H1 (cell line): ENCODE data around the gene WNK2. TPM values are rescaled to one million over a fixed set of nuclear protein-coding genes. Genes with fewer than 3 reads are reported as not detected.
"Not testable (repeated sequence)": the region's sequence is repeated elsewhere in the genome, so short reads cannot be mapped to it uniquely, and the experiment has no call there.

Source experiments
- CTCF ChIA-PET: fragments of 300-600 bp; sonication (Branson Sonifier 250); formaldehyde crosslinking; loops from one replicate; lab custom pipeline; 2021; ENCODE audit not compliant: partially characterized antibody; lab: Charles Lee
- POLR2A ChIA-PET: fragments of 300-600 bp; sonication (Branson Sonifier 250); formaldehyde crosslinking; loops from one replicate; lab custom pipeline; 2021; ENCODE audit warnings: inconsistent platforms; ENCODE audit not compliant: partially characterized antibody; lab: Charles Lee
- DNase-seq, 2 experiments: peaks; one replicate each; pipeline versions ENCODE4 v3.0.0 to v3.0.0-alpha.2; 2010 to 2022; ENCODE audit warnings: low spot score in 2 of 2, low read depth in 1 of 2, mixed read lengths in 1 of 2
- FAIRE-seq: peaks from 2 replicates; lab custom pipeline; 2011; peaks lifted over from hg19 to GRCh38; lab: Jason Lieb, UNC
- H2AFZ ChIP-seq: 2 replicates; pipeline ENCODE4 v1.8.1; 2012; ENCODE audit warnings: low read length, inconsistent platforms
- H2AK5ac ChIP-seq: 2 replicates; pipeline ENCODE4 v1.6.1; 2013; ENCODE audit warnings: low read depth, low read length
- H2BK120ac ChIP-seq: replicated peaks from 2 replicates; pipeline ENCODE3; 2013; ENCODE audit warnings: low read depth, low read length, inconsistent platforms
- H2BK12ac ChIP-seq: 2 replicates; pipeline ENCODE4 v1.6.1; 2013; ENCODE audit warnings: low read depth, low read length
- H2BK15ac ChIP-seq: 2 replicates; pipeline ENCODE4 v1.6.1; 2013; ENCODE audit warnings: low read length
- H2BK20ac ChIP-seq: 2 replicates; pipeline ENCODE4 v1.6.1; 2013; ENCODE audit warnings: low read length
- H2BK5ac ChIP-seq: 2 replicates; pipeline ENCODE4 v1.6.1; 2013; ENCODE audit warnings: low read depth, low read length
- H3K14ac ChIP-seq: 2 replicates; pipeline ENCODE4 v1.6.1; 2013; ENCODE audit warnings: inconsistent platforms; ENCODE audit not compliant: insufficient read length
- H3K18ac ChIP-seq: 2 replicates; pipeline ENCODE4 v1.6.1; 2013; ENCODE audit warnings: low read length; ENCODE audit errors: extremely low read depth
- H3K23ac ChIP-seq: 2 replicates; pipeline ENCODE4 v1.6.1; 2013; ENCODE audit warnings: inconsistent platforms; ENCODE audit not compliant: insufficient read length
- H3K23me2 ChIP-seq: 2 replicates; pipeline ENCODE4 v1.6.1; 2013; ENCODE audit warnings: low read depth, low read length
- H3K27ac ChIP-seq: 2 replicates; pipeline ENCODE4 v1.6.1; 2011; ENCODE audit warnings: low read depth, low read length, inconsistent platforms
- H3K27me3 ChIP-seq, 4 experiments: replicated peaks in 1 of 4; 1 replicate in 1 of 4; 2 replicates in 3 of 4; pipeline versions ENCODE4 v1.6.1 to v1.8.1; 2011 to 2013; ENCODE audit warnings: low read length in 3 of 4, mild to moderate bottlenecking in 3 of 4, inconsistent platforms in 2 of 4, mixed read lengths in 2 of 4, moderate library complexity in 1 of 4; ENCODE audit not compliant: control insufficient read depth in 3 of 4, insufficient read depth in 3 of 4; ENCODE audit errors: extremely low read depth in 1 of 4
- H3K36me3 ChIP-seq, 4 experiments: 2 replicates each; pipeline versions ENCODE4 v1.6.1 to v1.8.1; 2011 to 2013; ENCODE audit warnings: mild to moderate bottlenecking in 4 of 4, low read length in 3 of 4, moderate library complexity in 2 of 4, control low read depth in 1 of 4, inconsistent platforms in 1 of 4; ENCODE audit not compliant: insufficient read depth in 4 of 4, control insufficient read depth in 2 of 4
- H3K4ac ChIP-seq: replicated peaks from 2 replicates; pipeline ENCODE3; 2013; ENCODE audit warnings: low read length, low read depth, mixed read lengths, inconsistent platforms; ENCODE audit not compliant: insufficient read length
- H3K4me1 ChIP-seq, 4 experiments: replicated peaks in 1 of 4; 1 replicate in 1 of 4; 2 replicates in 3 of 4; pipeline versions ENCODE4 v1.6.1 to v1.8.1; 2011 to 2013; ENCODE audit warnings: low read length in 3 of 4, inconsistent platforms in 2 of 4, mixed read lengths in 1 of 4; ENCODE audit not compliant: insufficient read depth in 4 of 4, control insufficient read depth in 3 of 4
- H3K4me2 ChIP-seq, 2 experiments: 2 replicates each; pipeline versions ENCODE4 v1.6.1 to v1.8.1; 2011 to 2013; ENCODE audit warnings: low read depth in 2 of 2, low read length in 2 of 2, control low read depth in 1 of 2, inconsistent platforms in 1 of 2, mild to moderate bottlenecking in 1 of 2; ENCODE audit not compliant: insufficient read depth in 1 of 2
- H3K4me3 ChIP-seq, 4 experiments: fragments of 200-600, 300-600 bp in 1 of 4; sonication (generic), shearing (Covaris generic), sonication (Bioruptor Twin) in 1 of 4; 2 replicates each; pipeline versions ENCODE4 v1.5.1 to v1.8.1; 2011 to 2016; ENCODE audit warnings: low read length in 4 of 4, low read depth in 3 of 4, control low read depth in 2 of 4, inconsistent platforms in 2 of 4, mild to moderate bottlenecking in 2 of 4, mixed read lengths in 1 of 4, moderate library complexity in 1 of 4; ENCODE audit not compliant: insufficient read depth in 2 of 4; ENCODE audit errors: extremely low read depth in 1 of 4
- H3K56ac ChIP-seq: replicated peaks from 2 replicates; pipeline ENCODE3; 2013; ENCODE audit warnings: low read depth, mild to moderate bottlenecking, mixed read lengths, low read length, inconsistent platforms; ENCODE audit not compliant: insufficient read length
- H3K79me1 ChIP-seq: 2 replicates; pipeline ENCODE4 v1.6.1; 2013; ENCODE audit warnings: low read depth, low read length, control low read depth
- H3K79me2 ChIP-seq, 2 experiments: 2 replicates each; pipeline versions ENCODE4 v1.6.1 to v1.8.1; 2012 to 2013; ENCODE audit warnings: low read length in 2 of 2, mild to moderate bottlenecking in 2 of 2, inconsistent platforms in 1 of 2; ENCODE audit not compliant: insufficient read depth in 2 of 2, control insufficient read depth in 1 of 2
- H3K9ac ChIP-seq, 4 experiments: replicated peaks in 1 of 4; 1 replicate in 1 of 4; 2 replicates in 3 of 4; pipeline versions ENCODE4 v1.6.1 to v1.8.1; 2011 to 2013; ENCODE audit warnings: low read depth in 3 of 4, low read length in 3 of 4, control low read depth in 2 of 4, mild to moderate bottlenecking in 2 of 4, moderate library complexity in 2 of 4, inconsistent platforms in 1 of 4; ENCODE audit errors: extremely low read depth in 1 of 4
- H3K9me3 ChIP-seq, 2 experiments: 2 replicates each; pipeline versions ENCODE4 v1.6.1 to v1.8.1; 2012 to 2013; ENCODE audit warnings: mild to moderate bottlenecking in 2 of 2, moderate library complexity in 2 of 2, control low read depth in 1 of 2, inconsistent platforms in 1 of 2, low read depth in 1 of 2, low read length in 1 of 2, mixed read lengths in 1 of 2; ENCODE audit not compliant: insufficient read depth in 2 of 2
- H4K20me1 ChIP-seq, 2 experiments: replicated peaks in 1 of 2; 2 replicates each; pipeline versions ENCODE3 to v1.8.1; 2011 to 2013; ENCODE audit warnings: inconsistent platforms in 2 of 2, low read length in 2 of 2, mild to moderate bottlenecking in 1 of 2; ENCODE audit not compliant: insufficient read depth in 2 of 2, control insufficient read depth in 1 of 2
- H4K5ac ChIP-seq: 2 replicates; pipeline ENCODE4 v1.6.1; 2013; ENCODE audit warnings: low read length, low read depth, mixed read lengths, inconsistent platforms; ENCODE audit not compliant: insufficient read length
- H4K8ac ChIP-seq: 2 replicates; pipeline ENCODE4 v1.8.0; 2013; ENCODE audit warnings: mild to moderate bottlenecking, moderate library complexity, low read length, inconsistent platforms; ENCODE audit not compliant: insufficient read depth; ENCODE audit errors: extremely low read depth
- H4K91ac ChIP-seq: replicated peaks from 2 replicates; pipeline ENCODE3; 2013; ENCODE audit warnings: low read length, mixed read lengths, inconsistent platforms; ENCODE audit not compliant: insufficient read length
- WGBS, 2 experiments: shearing (Covaris generic) in 1 of 2; methylation state at CpG; one replicate each; pipeline versions ENCODE4 v1.1.6 to v1.1.7; 2013 to 2015; ENCODE audit warnings: low lambda C conversion rate in 2 of 2, mixed read lengths in 2 of 2, inconsistent platforms in 1 of 2, low coverage in 1 of 2, missing lambda C conversion rate in 1 of 2; ENCODE audit not compliant: insufficient replicate concordance in 2 of 2, insufficient coverage in 1 of 2, insufficient read length in 1 of 2; ENCODE audit errors: extremely low coverage in 1 of 2, missing lambda C conversion rate in 1 of 2; 5-methylcytosine and 5-hydroxymethylcytosine counted together
- polyA plus RNA-seq, 7 experiments: library from polyadenylated mRNA; depleted of rRNA in 3 of 7; stranded (reverse) in 5 of 7; unstranded in 2 of 7; fragments of >200 nt in 5 of 7; fragments of 200-250 nt in 2 of 7; gene quantifications; 1 replicate in 5 of 7; 2 replicates in 1 of 7; 4 replicates in 1 of 7; pipeline versions ENCODE4 v1.2.1 to v1.2.3, GENCODE V29; 2011 to 2013; ENCODE audit warnings: missing spikeins in 2 of 7, mixed read lengths in 2 of 7
- total RNA-seq: library from RNA; stranded (reverse); fragmentation: NEBNext Ultra II Directional; extraction: Animal tissue kit (Norgen Biotek cat#: 25700); gene quantifications from 2 replicates; pipeline ENCODE4 v1.2.1, GENCODE V29; 2021

Gene WNK2
- total and polyA plus RNA-seq, 2 of the 8 experiments (the other 6 are each of a cell fraction or from before 2014, with no cell fraction given) = 12.0 to 87.2 TPM

DNA sequence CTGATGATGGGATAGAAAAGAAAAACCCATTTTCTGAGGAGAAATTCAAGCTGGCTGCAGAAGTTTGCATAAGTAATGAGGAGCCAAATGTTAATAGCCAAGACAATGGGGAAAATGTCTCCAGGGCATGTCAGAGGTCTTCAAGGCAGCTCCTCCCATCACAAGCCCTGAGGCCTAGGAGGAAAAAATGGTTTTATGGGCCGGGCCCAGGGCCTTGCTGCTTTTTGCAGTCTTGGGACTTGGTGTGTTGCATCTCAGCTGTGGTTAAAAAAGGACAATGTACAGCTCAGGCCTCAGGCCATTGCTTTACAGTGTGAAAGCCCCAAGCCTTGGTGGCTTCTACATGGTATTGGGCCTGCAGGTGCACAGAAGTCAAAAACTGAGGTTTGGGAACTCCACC is 154.3 kb downstream of the WNK2 start:
- H3K27me3 ChIP-seq, FAIRE-seq: not testable (repeated sequence)
- whole genome bisulfite sequencing, 2 experiments = 92% methylated on average over 1 of the region's 1 CpG; no CpG with 5 or more reads in 1 of the 2 experiments

More for the DNA sequence above, 154.3 kb downstream of the WNK2 start:
- H4K5ac ChIP-seq, H2AK5ac ChIP-seq, H4K91ac ChIP-seq, H3K27ac ChIP-seq, H2BK20ac ChIP-seq, H3K4me2 ChIP-seq, H2BK15ac ChIP-seq, H4K20me1 ChIP-seq, H3K9ac ChIP-seq, H4K8ac ChIP-seq, H2BK12ac ChIP-seq, H3K23ac ChIP-seq, H2BK5ac ChIP-seq, H2BK120ac ChIP-seq, H3K18ac ChIP-seq, H3K4me1 ChIP-seq, H3K4me3 ChIP-seq, H3K23me2 ChIP-seq, H3K14ac ChIP-seq, H2AFZ ChIP-seq, H3K4ac ChIP-seq, CTCF ChIA-PET, DNase-seq, H3K56ac ChIP-seq, H3K79me1 ChIP-seq: not testable (repeated sequence)
- Histone ChIP-seq H3K9me3 (peaks cover 21 to 26% of the 10 kb centered on the region in 2 experiments), H3K79me2 (peaks cover 8 to 32% of the 10 kb centered on the region in 2 experiments), H3K36me3 (peaks cover 0 to 26% (median 8%) of the 10 kb centered on the region in 4 experiments; a peak in 4 of 8 replicates)
- POLR2A ChIA-PET = interaction anchor here (2.1 kb wide), 1 partner anchor 11 kb away, joined by 7 read pairs; no protein-coding TSS in a partner anchor
